HFF-Myc (cell line): ENCODE measurements around the gene CDC42BPG.

ENCODE experiments used
- DNase-seq: peaks from one replicate; pipeline ENCODE4 v3.0.0-alpha.2; 2011; ENCODE audit warnings: low read depth; ENCODE audit errors: extremely low read depth
- H3K4me3 ChIP-seq: replicated peaks from 2 replicates; pipeline ENCODE4 v1.5.1; 2011; ENCODE audit warnings: low read depth, mild to moderate bottlenecking, control low read depth, low read length
- CTCF ChIP-seq: IDR thresholded peaks from 2 replicates; pipeline ENCODE4 v1.5.1; 2012; ENCODE audit warnings: mild to moderate bottlenecking, low read depth, low read length, control low read depth; ENCODE audit errors: missing control alignments

The CDC42BPG gene

GRCh38 chr11:64835616-64836447 lies 8.6 kb downstream of the CDC42BPG start:
- no peak for DNase-seq
- H3K4me3 ChIP-seq, result no peak overlapping the region
- TF ChIP-seq CTCF, result no peak

GRCh38 chr11:64834723-64835615 lies 9.5 kb downstream of the CDC42BPG start:
- H3K4me3 ChIP-seq, result no peak overlapping the region
- DNase-seq, result no peak
- TF ChIP-seq CTCF, result no peak

- no peak overlapping the region for H3K4me3 ChIP-seq
- TF ChIP-seq CTCF, result no peak
- DNase-seq, result no peak
These were observed 10.3 kb downstream of the CDC42BPG start for GRCh38 chr11:64834031-64834722.

GRCh38 chr11:64833509-64833908 lies 10.9 kb downstream of the CDC42BPG start:
- DNase-seq, result no peak
- no peak for TF ChIP-seq CTCF
- H3K4me3 ChIP-seq, result no peak overlapping the region

- no peak for DNase-seq
- TF ChIP-seq CTCF, result no peak
- H3K4me3 ChIP-seq, result no peak overlapping the region
These were observed 11.3 kb downstream of the CDC42BPG start for GRCh38 chr11:64833198-64833502.

GRCh38 chr11:64832467-64833197 lies 11.8 kb downstream of the CDC42BPG start:
- no peak overlapping the region for H3K4me3 ChIP-seq
- no peak for DNase-seq
- no peak for TF ChIP-seq CTCF
